ENCODE measurements around the gene LUC7L2. TPM values are rescaled to one million over a fixed set of nuclear protein-coding genes. Genes with fewer than 3 reads are reported as not detected.

The LUC7L2 gene
- total RNA-seq, 1 experiment from 2014 or later = 81.2 TPM

GRCh38 chr7:139329119-139329518 lies 30.6 kb upstream of the LUC7L2 start:
- Histone ChIP-seq H3K27ac (ENCODE audit: insufficient read length, low read depth, low read length) (no peak overlapping the region), H2AK5ac (ENCODE audit: insufficient read length, low read length) (no peak overlapping the region), H3K9ac (ENCODE audit: extremely low read depth, insufficient read length, low read length) (no peak overlapping the region), H4K91ac (ENCODE audit: insufficient read length, low read depth, low read length) (no peak overlapping the region), H3K23ac (ENCODE audit: insufficient read length, low read depth, low read length) (no peak overlapping the region), H3K4ac (ENCODE audit: low read depth, low read length) (no peak overlapping the region), H3T11ph (ENCODE audit: low read length) (no peak overlapping the region), H2BK120ac (ENCODE audit: low read depth, low read length, poor library complexity, severe bottlenecking) (no peak overlapping the region), H2BK12ac (ENCODE audit: insufficient read length, low read depth, low read length) (no peak overlapping the region), H3K14ac (ENCODE audit: insufficient read depth, low read length) (no peak overlapping the region), H2BK15ac (ENCODE audit: low read depth, low read length) (no peak overlapping the region), H2BK20ac (ENCODE audit: low read depth, low read length, poor library complexity, severe bottlenecking) (no peak overlapping the region), H3K4me1 (ENCODE audit: insufficient read depth, low read length) (no peaks in the 10 kb centered on the region), H2BK5ac (ENCODE audit: insufficient read length, low read length) (no peak overlapping the region), H2AFZ (ENCODE audit: low read length) (no peak overlapping the region), H3K27me3 (ENCODE audit: insufficient read depth, low read length) (no peaks in the 10 kb centered on the region), H3K79me2 (ENCODE audit: insufficient read depth, low read length) (no peaks in the 10 kb centered on the region), H3K56ac (ENCODE audit: insufficient read length, low read depth, low read length) (no peak overlapping the region), H4K8ac (replicated peaks; ENCODE audit: insufficient read length, low read depth, low read length) (no peak overlapping the region), H3K23me2 (ENCODE audit: insufficient read length, low read depth, low read length, poor library complexity, severe bottlenecking) (no peaks in the 10 kb centered on the region), H3K79me1 (ENCODE audit: insufficient read depth, low read depth, low read length, poor library complexity, severe bottlenecking) (no peaks in the 10 kb centered on the region), H3K4me2 (ENCODE audit: insufficient read depth, insufficient read length, low read length) (no peak overlapping the region), H4K20me1 (ENCODE audit: control insufficient read depth, insufficient read depth, insufficient read length) (no peaks in the 10 kb centered on the region), H3K9me3 (ENCODE audit: control insufficient read depth, low read depth, low read length) (no peaks in the 10 kb centered on the region), H3K18ac (ENCODE audit: insufficient read length, low read depth, low read length) (no peak overlapping the region), H4K5ac (ENCODE audit: insufficient read length, low read depth, low read length) (no peak overlapping the region)
- no CpG with 5 or more reads among the region's 2 CpGs for WGBS (ENCODE audit: extremely low coverage, insufficient read length, low lambda C conversion rate)
- Mint-ChIP-seq H3K27ac (no peak overlapping the region), H3K27me3 (ENCODE audit: low read depth) (peaks cover 5% of the 10 kb centered on the region; the same call in 1 of the 2 replicates), H3K4me3 (no peak overlapping the region), H3K36me3 (ENCODE audit: insufficient read depth in 1 of 3, low read depth in 3 of 3) (no peaks in the 10 kb centered on the region), H3K9me3 (no peaks in the 10 kb centered on the region), H3K4me1 (no peaks in the 10 kb centered on the region)
- no peak for DNase-seq
- TF ChIP-seq, protein P1, sequence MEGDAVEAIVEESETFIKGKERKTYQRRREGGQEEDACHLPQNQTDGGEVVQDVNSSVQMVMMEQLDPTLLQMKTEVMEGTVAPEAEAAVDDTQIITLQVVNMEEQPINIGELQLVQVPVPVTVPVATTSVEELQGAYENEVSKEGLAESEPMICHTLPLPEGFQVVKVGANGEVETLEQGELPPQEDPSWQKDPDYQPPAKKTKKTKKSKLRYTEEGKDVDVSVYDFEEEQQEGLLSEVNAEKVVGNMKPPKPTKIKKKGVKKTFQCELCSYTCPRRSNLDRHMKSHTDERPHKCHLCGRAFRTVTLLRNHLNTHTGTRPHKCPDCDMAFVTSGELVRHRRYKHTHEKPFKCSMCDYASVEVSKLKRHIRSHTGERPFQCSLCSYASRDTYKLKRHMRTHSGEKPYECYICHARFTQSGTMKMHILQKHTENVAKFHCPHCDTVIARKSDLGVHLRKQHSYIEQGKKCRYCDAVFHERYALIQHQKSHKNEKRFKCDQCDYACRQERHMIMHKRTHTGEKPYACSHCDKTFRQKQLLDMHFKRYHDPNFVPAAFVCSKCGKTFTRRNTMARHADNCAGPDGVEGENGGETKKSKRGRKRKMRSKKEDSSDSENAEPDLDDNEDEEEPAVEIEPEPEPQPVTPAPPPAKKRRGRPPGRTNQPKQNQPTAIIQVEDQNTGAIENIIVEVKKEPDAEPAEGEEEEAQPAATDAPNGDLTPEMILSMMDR (conservative IDR thresholded peaks at IDR 0.05) = no peak
